GM21423 (cell line): ENCODE data around the gene OTOG.

Source experiments
- ATAC-seq: cut with Tn5 transposase; IDR thresholded peaks from one replicate; pipeline ENCODE4 v1.9.1; 2021; ENCODE audit warnings: mild to moderate bottlenecking, moderate library complexity; ENCODE audit not compliant: unreplicated experiment

The OTOG gene

GRCh38 chr11:17691976-17692375, 144.9 kb downstream of the OTOG start:
- ATAC-seq, result no peak

GRCh38 chr11:17692931-17693330, 145.9 kb downstream of the OTOG start:
- ATAC-seq, result no peak

DNA sequence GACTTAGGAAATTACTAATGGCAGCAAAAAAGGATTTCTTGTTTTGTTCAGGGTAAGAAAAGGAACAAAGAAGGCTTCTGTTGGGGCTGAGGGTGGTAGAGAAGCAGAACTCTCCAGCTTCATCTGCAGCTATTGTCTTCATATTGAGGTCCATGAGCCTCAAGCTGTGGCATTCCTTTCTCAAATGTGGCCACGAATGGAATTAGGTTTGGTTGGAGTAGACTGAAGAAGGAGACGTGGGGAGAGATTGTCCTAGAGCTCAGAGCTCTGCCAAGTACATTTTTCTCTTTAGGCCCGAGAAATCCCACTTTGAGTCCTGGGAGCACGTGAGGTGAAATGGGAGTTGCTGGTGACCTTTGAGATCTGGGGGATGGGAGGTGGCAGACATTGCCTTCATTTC, 146.5 kb downstream of the OTOG start:
- no peak for ATAC-seq

DNA sequence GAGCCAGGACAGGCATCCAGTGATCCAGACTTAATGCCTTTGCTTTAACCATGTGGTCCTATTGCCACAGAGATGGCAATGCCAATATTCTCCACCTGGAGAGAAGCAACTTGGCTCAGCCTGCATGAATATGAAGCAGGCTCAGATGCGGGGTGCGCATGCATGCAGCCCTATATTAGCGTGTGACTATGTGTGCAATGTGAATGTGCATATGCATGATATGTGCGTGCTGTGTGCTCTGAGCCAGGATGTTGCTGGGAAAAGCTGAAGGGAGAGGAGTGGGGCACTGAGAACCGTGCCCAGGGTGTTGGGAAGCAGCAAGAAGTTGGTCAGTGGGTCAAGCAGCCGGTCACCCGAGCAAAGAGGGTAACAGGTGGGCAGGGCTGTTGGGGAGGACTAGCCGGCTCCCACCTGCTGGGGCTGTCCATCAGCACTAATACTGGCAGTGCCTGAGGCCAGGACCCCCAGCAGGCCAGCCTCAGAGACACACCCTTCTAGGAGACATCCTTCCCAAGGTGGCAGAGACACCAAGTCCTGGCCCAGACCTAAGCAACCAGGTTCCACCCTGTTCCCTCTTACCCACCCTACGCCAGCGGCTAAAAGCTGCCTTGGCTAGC, 147.5 kb downstream of the OTOG start:
- ATAC-seq, result no peak

GRCh38 chr11:17695454-17696441, 148.7 kb downstream of the OTOG start:
- no peak for ATAC-seq

DNA sequence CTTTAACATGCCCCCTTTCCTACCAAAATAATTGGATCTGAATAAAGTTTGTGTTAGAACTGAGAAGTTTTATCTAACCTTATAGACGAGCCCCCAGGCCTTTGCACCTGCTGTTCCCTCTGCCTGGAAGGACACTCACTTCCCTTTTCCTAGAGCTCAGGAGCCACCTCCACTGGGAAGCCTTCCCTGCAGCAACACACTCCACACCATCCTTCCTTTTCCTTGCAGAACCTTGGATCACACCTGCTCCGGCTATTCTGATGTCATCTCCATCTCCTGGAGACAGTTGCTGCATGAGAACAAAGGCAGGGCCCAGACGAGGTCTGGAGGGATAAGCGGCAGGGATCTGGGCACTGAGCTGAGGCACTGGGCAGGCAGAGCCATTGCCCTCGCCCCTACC, 149.7 kb downstream of the OTOG start:
- ATAC-seq, result no peak
